Effector memory CD4-positive, alpha-beta T cell (primary cell): ENCODE data around the gene ITGA7.

Source experiments
- DNase-seq, 3 donors: peaks; one replicate each; pipeline ENCODE4 v3.0.0-alpha.2; 2020
- H3K27ac ChIP-seq: 2 replicates; pipeline ENCODE4 v1.7.0; 2013; ENCODE audit warnings: mild to moderate bottlenecking, low read length, moderate library complexity; ENCODE audit not compliant: insufficient read depth, poor library complexity, severe bottlenecking
- H3K27me3 ChIP-seq: replicated peaks from 2 replicates; pipeline ENCODE4 v1.7.0; 2013; ENCODE audit warnings: mild to moderate bottlenecking, low read length; ENCODE audit not compliant: insufficient read depth, control insufficient read depth, poor library complexity, severe bottlenecking
- H3K36me3 ChIP-seq: 2 replicates; pipeline ENCODE4 v1.7.0; 2013; ENCODE audit warnings: mild to moderate bottlenecking, low read length, moderate library complexity; ENCODE audit not compliant: control insufficient read depth, insufficient read depth
- H3K4me1 ChIP-seq: 2 replicates; pipeline ENCODE4 v1.7.0; 2013; ENCODE audit warnings: low read length, mild to moderate bottlenecking; ENCODE audit not compliant: control insufficient read depth, insufficient read depth, poor library complexity, severe bottlenecking
- H3K4me3 ChIP-seq: 2 replicates; pipeline ENCODE4 v1.7.0; 2013; ENCODE audit warnings: low read length, low read depth, mild to moderate bottlenecking; ENCODE audit not compliant: insufficient read depth, poor library complexity, severe bottlenecking
- H3K9me3 ChIP-seq: 2 replicates; pipeline ENCODE4 v1.7.0; 2013; ENCODE audit warnings: mild to moderate bottlenecking, low read length, moderate library complexity; ENCODE audit not compliant: control insufficient read depth

The ITGA7 gene

GRCh38 chr12:55693323-55694187 lies 14.1 kb downstream of the ITGA7 start:
- no peaks in the 10 kb centered on the region for H3K4me1 ChIP-seq
- no peaks in the 10 kb centered on the region for H3K9me3 ChIP-seq
- no peaks in the 10 kb centered on the region for H3K27me3 ChIP-seq
- DNase-seq = no peak
- no peak overlapping the region for H3K27ac ChIP-seq
- no peaks in the 10 kb centered on the region for H3K36me3 ChIP-seq
- no peak overlapping the region for H3K4me3 ChIP-seq

- Histone ChIP-seq H3K4me1 (no peaks in the 10 kb centered on the region), H3K9me3 (no peaks in the 10 kb centered on the region), H3K4me3 (no peak overlapping the region), H3K27ac (no peak overlapping the region), H3K36me3 (no peaks in the 10 kb centered on the region), H3K27me3 (no peaks in the 10 kb centered on the region)
- DNase-seq = no peak
These were observed 14.9 kb downstream of the ITGA7 start for GRCh38 chr12:55692631-55693322.

- Histone ChIP-seq H3K27me3 (no peaks in the 10 kb centered on the region), H3K4me3 (no peak overlapping the region), H3K36me3 (no peaks in the 10 kb centered on the region), H3K27ac (no peak overlapping the region), H3K4me1 (no peaks in the 10 kb centered on the region), H3K9me3 (no peaks in the 10 kb centered on the region)
- DNase-seq = no peak
These were observed 18.7 kb downstream of the ITGA7 start for GRCh38 chr12:55688716-55689655.

GRCh38 chr12:55687746-55688145 lies 20.0 kb downstream of the ITGA7 start:
- H3K4me1 ChIP-seq = no peaks in the 10 kb centered on the region
- H3K4me3 ChIP-seq = no peak overlapping the region
- H3K27me3 ChIP-seq = no peaks in the 10 kb centered on the region
- DNase-seq = no peak
- no peaks in the 10 kb centered on the region for H3K9me3 ChIP-seq
- no peak overlapping the region for H3K27ac ChIP-seq
- H3K36me3 ChIP-seq = no peaks in the 10 kb centered on the region

- H3K9me3 ChIP-seq = no peaks in the 10 kb centered on the region
- H3K36me3 ChIP-seq = no peaks in the 10 kb centered on the region
- no peak overlapping the region for H3K27ac ChIP-seq
- DNase-seq = no peak
- H3K4me1 ChIP-seq = no peaks in the 10 kb centered on the region
- peaks cover 3% of the 10 kb centered on the region for H3K27me3 ChIP-seq
- H3K4me3 ChIP-seq = no peak overlapping the region
These were observed 21.2 kb downstream of the ITGA7 start for GRCh38 chr12:55686366-55687010.

GRCh38 chr12:55685671-55686070 lies 22.0 kb downstream of the ITGA7 start:
- no peak overlapping the region for H3K27ac ChIP-seq
- no peaks in the 10 kb centered on the region for H3K36me3 ChIP-seq
- no peak overlapping the region for H3K4me3 ChIP-seq
- DNase-seq = no peak
- no peaks in the 10 kb centered on the region for H3K9me3 ChIP-seq
- peaks cover 7% of the 10 kb centered on the region for H3K27me3 ChIP-seq
- no peaks in the 10 kb centered on the region for H3K4me1 ChIP-seq

- Histone ChIP-seq H3K9me3 (no peaks in the 10 kb centered on the region), H3K4me1 (no peaks in the 10 kb centered on the region), H3K4me3 (no peak overlapping the region), H3K27me3 (peaks cover 10% of the 10 kb centered on the region), H3K27ac (no peak overlapping the region), H3K36me3 (no peaks in the 10 kb centered on the region)
- DNase-seq = no peak
These were observed 22.8 kb downstream of the ITGA7 start for GRCh38 chr12:55684761-55685370.

- DNase-seq = no peak
- H3K27me3 ChIP-seq = peaks cover 10% of the 10 kb centered on the region
- H3K4me3 ChIP-seq = no peak overlapping the region
- no peaks in the 10 kb centered on the region for H3K9me3 ChIP-seq
- no peaks in the 10 kb centered on the region for H3K36me3 ChIP-seq
- H3K27ac ChIP-seq = no peak overlapping the region
- H3K4me1 ChIP-seq = no peaks in the 10 kb centered on the region
These were observed 24.0 kb downstream of the ITGA7 start for GRCh38 chr12:55683676-55684075.

- Histone ChIP-seq H3K4me1 (no peaks in the 10 kb centered on the region), H3K4me3 (no peak overlapping the region), H3K27me3 (peaks cover 10% of the 10 kb centered on the region), H3K9me3 (no peaks in the 10 kb centered on the region), H3K36me3 (no peaks in the 10 kb centered on the region), H3K27ac (no peak overlapping the region)
- no peak for DNase-seq
These were observed 25.5 kb downstream of the ITGA7 start for GRCh38 chr12:55682087-55682796.
